Testis (tissue), 2 donors: ENCODE measurements around the gene KRTAP5-7.

ENCODE experiments used
- CTCF ChIP-seq, 3 experiments: fragments of 450-650 bp in 2 of 3; fragments of 200-600 bp in 1 of 3; sonication (generic) in 1 of 3; IDR thresholded peaks; one replicate each; pipeline ENCODE4 v1.5.1; 2016 to 2019; ENCODE audit warnings: antibody characterized with exemption in 3 of 3, mild to moderate bottlenecking in 2 of 3, moderate library complexity in 1 of 3
- POLR2A ChIP-seq: fragments of 450-650 bp; IDR thresholded peaks from one replicate; pipeline ENCODE4 v1.6.1; 2017; ENCODE audit warnings: antibody characterized with exemption, mild to moderate bottlenecking, moderate library complexity

- TF ChIP-seq POLR2A (no peak), CTCF (IDR thresholded peaks at IDR 0.05) (no peak)
These were observed 25.7 kb upstream of the KRTAP5-7 start for GRCh38 chr11:71501071-71501985.
